CD14-positive monocyte (primary cell): ENCODE results near the gene PHYHD1. TPM values are rescaled to one million over a fixed set of nuclear protein-coding genes. Genes with fewer than 3 reads are reported as not detected.

Experiments
- DNase-seq, 3 donors: peaks; one replicate each; pipeline ENCODE4 v3.0.0-alpha.2; 2011 to 2022
- H2AFZ ChIP-seq: 2 replicates; pipeline ENCODE4 v1.6.0; 2012; ENCODE audit warnings: mild to moderate bottlenecking, low read depth, low read length, inconsistent platforms; ENCODE audit not compliant: insufficient read depth, poor library complexity, severe bottlenecking
- H3K27ac ChIP-seq, 2 donors: 1 replicate in 1 of 2; 2 replicates in 1 of 2; pipeline ENCODE4 v1.5.1; 2012 to 2013; ENCODE audit warnings: low read length in 2 of 2, control low read depth in 1 of 2, inconsistent platforms in 1 of 2, low read depth in 1 of 2, mild to moderate bottlenecking in 1 of 2
- H3K27me3 ChIP-seq, 2 donors: one replicate each; pipeline versions ENCODE4 v1.6.0 to v1.6.1; 2011 to 2013; ENCODE audit warnings: low read length in 2 of 2; ENCODE audit not compliant: control insufficient read depth in 2 of 2, insufficient read depth in 2 of 2
- H3K36me3 ChIP-seq, 2 donors: replicated peaks in 1 of 2; 1 replicate in 1 of 2; 2 replicates in 1 of 2; pipeline versions ENCODE4 v1.5.1 to v1.6.1; 2012 to 2013; ENCODE audit warnings: low read length in 2 of 2, control low read depth in 1 of 2, inconsistent platforms in 1 of 2, mild to moderate bottlenecking in 1 of 2; ENCODE audit not compliant: insufficient read depth in 2 of 2, control insufficient read depth in 1 of 2
- H3K4me1 ChIP-seq, 2 donors: 1 replicate in 1 of 2; 2 replicates in 1 of 2; pipeline versions ENCODE4 v1.5.1 to v1.6.1; 2012 to 2013; ENCODE audit warnings: low read length in 2 of 2, control low read depth in 1 of 2, inconsistent platforms in 1 of 2, mild to moderate bottlenecking in 1 of 2, moderate library complexity in 1 of 2; ENCODE audit not compliant: insufficient read depth in 2 of 2, control insufficient read depth in 1 of 2
- H3K4me2 ChIP-seq: replicated peaks from 2 replicates; pipeline ENCODE3; 2012; ENCODE audit warnings: low read length, moderate library complexity, mild to moderate bottlenecking; ENCODE audit not compliant: poor library complexity, severe bottlenecking; ENCODE audit errors: extremely low read depth
- H3K4me3 ChIP-seq, 3 experiments: fragments of 200-600 bp in 1 of 3; sonication (generic) in 1 of 3; replicated peaks in 1 of 3; 1 replicate in 2 of 3; 2 replicates in 1 of 3; pipeline ENCODE4 v1.5.1; 2011 to 2013; ENCODE audit warnings: low read length in 3 of 3, mild to moderate bottlenecking in 3 of 3, control low read depth in 2 of 3, low read depth in 2 of 3, inconsistent platforms in 1 of 3, moderate library complexity in 1 of 3
- H3K79me2 ChIP-seq: 2 replicates; pipeline ENCODE4 v1.6.0; 2012; ENCODE audit warnings: mild to moderate bottlenecking, control low read depth, inconsistent platforms, low read length, moderate library complexity; ENCODE audit not compliant: insufficient read depth
- H3K9ac ChIP-seq: 2 replicates; pipeline ENCODE4 v1.6.0; 2017; ENCODE audit warnings: low read length, mild to moderate bottlenecking; ENCODE audit not compliant: insufficient read depth, poor library complexity, severe bottlenecking
- H3K9me3 ChIP-seq, 2 donors: replicated peaks in 1 of 2; 1 replicate in 1 of 2; 2 replicates in 1 of 2; pipeline versions ENCODE4 v1.5.1 to v1.6.1; 2012 to 2013; ENCODE audit warnings: low read length in 2 of 2, control low read depth in 1 of 2; ENCODE audit not compliant: control insufficient read depth in 1 of 2, insufficient read depth in 1 of 2
- H4K20me1 ChIP-seq: 2 replicates; pipeline ENCODE4 v1.6.0; 2012; ENCODE audit warnings: mild to moderate bottlenecking, low read length, control low read depth, moderate library complexity; ENCODE audit not compliant: insufficient read depth
- H3K27ac Mint-ChIP-seq, 7 donors: one replicate each; pipeline ENCODE4 v1.8.0; 2020; ENCODE audit warnings: mild to moderate bottlenecking in 7 of 7, mixed read lengths in 7 of 7, moderate library complexity in 6 of 7, inconsistent platforms in 2 of 7
- H3K27me3 Mint-ChIP-seq, 3 donors: one replicate each; pipeline ENCODE4 v1.8.0; 2021 to 2022; ENCODE audit warnings: low read depth in 3 of 3, mild to moderate bottlenecking in 3 of 3, mixed read lengths in 3 of 3, moderate library complexity in 3 of 3, inconsistent platforms in 1 of 3
- H3K36me3 Mint-ChIP-seq, 2 donors: one replicate each; pipeline ENCODE4 v1.8.0; 2020; ENCODE audit warnings: mixed read lengths in 2 of 2, inconsistent platforms in 1 of 2, mild to moderate bottlenecking in 1 of 2
- H3K4me1 Mint-ChIP-seq: one replicate; pipeline ENCODE4 v1.8.0; 2020; ENCODE audit warnings: mild to moderate bottlenecking, mixed read lengths
- H3K4me3 Mint-ChIP-seq, 2 donors: one replicate each; pipeline ENCODE4 v1.8.0; 2020; ENCODE audit warnings: mild to moderate bottlenecking in 2 of 2, mixed read lengths in 2 of 2, moderate library complexity in 1 of 2
- H3K9me3 Mint-ChIP-seq, 7 donors: one replicate each; pipeline ENCODE4 v1.8.0; 2020 to 2022; ENCODE audit warnings: mixed read lengths in 7 of 7, mild to moderate bottlenecking in 6 of 7, moderate library complexity in 6 of 7, inconsistent platforms in 2 of 7
- WGBS: methylation state at CpG from one replicate; pipeline ENCODE4 v1.1.5; 2013; ENCODE audit warnings: missing lambda C conversion rate; ENCODE audit not compliant: insufficient coverage; 5-methylcytosine and 5-hydroxymethylcytosine counted together
- intact Hi-C, 2 donors: fragments of 100-400 bp; cut with micrococcal nuclease; formaldehyde crosslinking; loops; one replicate each; pipeline versions ENCODE4 v1.15.0 to v1.15.1; 2023
- polyA plus RNA-seq, 3 donors: library from polyadenylated mRNA; depleted of rRNA in 1 of 3; unstranded in 2 of 3; stranded (reverse) in 1 of 3; fragments of 300-500 nt in 2 of 3; fragments of >200 nt in 1 of 3; fragmentation: Illumina TruSeq in 2 of 3; gene quantifications; 1 replicate in 2 of 3; 2 replicates in 1 of 3; pipeline ENCODE4 v1.2.3, GENCODE V29; 2012 to 2021
- TF ChIP-seq, protein P1 (sequence below): fragments of 200-600 bp; IDR thresholded peaks from one replicate; pipeline ENCODE4 v1.8.0; 2022; ENCODE audit warnings: antibody characterized with exemption, mild to moderate bottlenecking

The PHYHD1 gene
- polyA plus RNA-seq, 3 donors = 0.29 TPM; not detected in 2

DNA sequence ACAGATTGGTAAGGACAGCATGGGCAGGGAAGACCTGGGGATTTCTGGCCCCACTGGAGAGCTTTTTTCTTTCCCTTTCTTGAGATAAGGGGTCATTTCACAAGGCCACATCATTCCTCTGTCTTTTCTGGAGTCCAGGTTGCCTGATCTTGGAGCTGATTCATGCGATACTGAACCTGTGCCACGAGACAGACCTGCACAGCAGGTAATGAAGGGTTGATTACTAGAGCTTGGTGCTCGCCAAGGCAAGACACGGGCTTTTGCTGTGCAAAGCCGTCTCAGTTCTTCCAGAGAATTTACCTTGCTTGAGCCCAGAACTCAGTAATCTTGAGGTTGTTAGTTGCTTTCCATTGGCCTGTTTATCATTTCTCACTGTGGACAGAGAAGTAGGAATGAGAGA is 65.9 kb downstream of the PHYHD1 start:
- Mint-ChIP-seq H3K36me3 (peaks cover 73 to 92% of the 10 kb centered on the region in 2 donors), H3K9me3 (peaks cover 0 to 2% (median 0%) of the 10 kb centered on the region in 7 donors), H3K4me1 (no peaks in the 10 kb centered on the region), H3K4me3 (no peak overlapping the region), H3K27ac (peak overlapping the region in 1 of 7 donors; percentile 37), H3K27me3 (peaks cover 0 to 1% (median 0%) of the 10 kb centered on the region in 3 donors)
- TF ChIP-seq, protein P1, sequence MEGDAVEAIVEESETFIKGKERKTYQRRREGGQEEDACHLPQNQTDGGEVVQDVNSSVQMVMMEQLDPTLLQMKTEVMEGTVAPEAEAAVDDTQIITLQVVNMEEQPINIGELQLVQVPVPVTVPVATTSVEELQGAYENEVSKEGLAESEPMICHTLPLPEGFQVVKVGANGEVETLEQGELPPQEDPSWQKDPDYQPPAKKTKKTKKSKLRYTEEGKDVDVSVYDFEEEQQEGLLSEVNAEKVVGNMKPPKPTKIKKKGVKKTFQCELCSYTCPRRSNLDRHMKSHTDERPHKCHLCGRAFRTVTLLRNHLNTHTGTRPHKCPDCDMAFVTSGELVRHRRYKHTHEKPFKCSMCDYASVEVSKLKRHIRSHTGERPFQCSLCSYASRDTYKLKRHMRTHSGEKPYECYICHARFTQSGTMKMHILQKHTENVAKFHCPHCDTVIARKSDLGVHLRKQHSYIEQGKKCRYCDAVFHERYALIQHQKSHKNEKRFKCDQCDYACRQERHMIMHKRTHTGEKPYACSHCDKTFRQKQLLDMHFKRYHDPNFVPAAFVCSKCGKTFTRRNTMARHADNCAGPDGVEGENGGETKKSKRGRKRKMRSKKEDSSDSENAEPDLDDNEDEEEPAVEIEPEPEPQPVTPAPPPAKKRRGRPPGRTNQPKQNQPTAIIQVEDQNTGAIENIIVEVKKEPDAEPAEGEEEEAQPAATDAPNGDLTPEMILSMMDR = no peak
- Histone ChIP-seq H3K36me3 (peaks cover 78 to 95% of the 10 kb centered on the region in 2 donors), H4K20me1 (no peaks in the 10 kb centered on the region), H3K4me2 (no peak overlapping the region), H3K4me3 (no peak overlapping the region), H3K4me1 (no peaks in the 10 kb centered on the region), H3K27me3 (no peaks in the 10 kb centered on the region), H3K9me3 (no peaks in the 10 kb centered on the region), H3K79me2 (no peaks in the 10 kb centered on the region), H3K27ac (no peak overlapping the region), H3K9ac (no peak overlapping the region), H2AFZ (no peak overlapping the region)
- WGBS = 100% methylated on average over 4 of the region's 5 CpGs
- intact Hi-C loops = no loop called here
- no peak for DNase-seq

DNA sequence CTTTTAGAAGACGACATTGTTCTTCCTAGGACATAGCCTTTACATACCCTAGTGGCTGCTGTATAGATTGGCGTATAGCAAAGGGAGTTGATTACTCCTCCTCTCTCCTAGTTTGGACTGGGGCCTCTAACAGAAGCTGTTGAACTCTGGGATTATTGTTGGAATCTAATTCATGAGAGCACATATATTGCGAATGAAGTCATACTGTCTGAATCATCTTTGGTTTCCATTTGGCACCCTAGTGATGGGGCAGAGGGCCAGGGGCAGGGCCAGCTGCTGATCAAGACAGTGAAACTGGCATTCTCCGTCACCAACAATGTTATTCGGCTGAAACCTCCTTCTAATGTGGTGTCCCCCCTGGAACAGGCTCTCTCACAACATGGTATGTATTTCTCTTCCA is 67.0 kb downstream of the PHYHD1 start:
- Mint-ChIP-seq H3K27me3 (peaks cover 0 to 1% (median 0%) of the 10 kb centered on the region in 3 donors), H3K27ac (no peak overlapping the region), H3K4me1 (no peaks in the 10 kb centered on the region), H3K36me3 (peaks cover 69 to 90% of the 10 kb centered on the region in 2 donors), H3K9me3 (peaks cover 0 to 2% (median 0%) of the 10 kb centered on the region in 7 donors), H3K4me3 (no peak overlapping the region)
- intact Hi-C loops = no loop called here
- Histone ChIP-seq H4K20me1 (no peaks in the 10 kb centered on the region), H3K9me3 (no peaks in the 10 kb centered on the region), H3K4me1 (no peaks in the 10 kb centered on the region), H2AFZ (no peak overlapping the region), H3K4me3 (no peak overlapping the region), H3K79me2 (no peaks in the 10 kb centered on the region), H3K9ac (no peak overlapping the region), H3K27ac (no peak overlapping the region), H3K36me3 (peaks cover 78 to 93% of the 10 kb centered on the region in 2 donors), H3K27me3 (no peaks in the 10 kb centered on the region), H3K4me2 (no peak overlapping the region)
- WGBS = 100% methylated on average over 3 of the region's 5 CpGs
- TF ChIP-seq, protein P1 = no peak
- no peak for DNase-seq

Other genes with a start within 250 kb of the PHYHD1 start
- 100 to 1,000 TPM in 2 of 3 donors, 10 to 100 TPM in 1; 56.2 to 124 (median 114) TPM for gene SET, start 231.8 kb upstream of the PHYHD1 start, polyA plus RNA-seq
- gene PKN3, start 218.5 kb upstream of the PHYHD1 start, polyA plus RNA-seq = under 1 TPM; 0.11 to 0.49 (median 0.27) TPM
- gene ZDHHC12, start 196.9 kb upstream of the PHYHD1 start, polyA plus RNA-seq = 10 to 100 TPM; 50.0 to 72.7 (median 68.4) TPM
- 10 to 100 TPM; 16.1 to 25.6 (median 18.0) TPM for gene ZER1, start 149.1 kb upstream of the PHYHD1 start, polyA plus RNA-seq
- gene TBC1D13, start 133.7 kb upstream of the PHYHD1 start, polyA plus RNA-seq = 10 to 100 TPM in 2 of 3 donors, 1 to 10 TPM in 1; 9.9 to 16.8 (median 13.8) TPM
- 10 to 100 TPM in 2 of 3 donors, 1 to 10 TPM in 1; 7.2 to 24.6 (median 13.0) TPM for gene ENDOG, start 102.5 kb upstream of the PHYHD1 start, polyA plus RNA-seq
- 10 to 100 TPM; 25.7 to 29.9 (median 29.3) TPM for gene SPOUT1, start 91.2 kb upstream of the PHYHD1 start, polyA plus RNA-seq
- gene KYAT1, start 39.0 kb upstream of the PHYHD1 start, polyA plus RNA-seq = 1 to 10 TPM; 2.4 to 4.5 (median 3.6) TPM
- gene LRRC8A, start 38.8 kb upstream of the PHYHD1 start, polyA plus RNA-seq = 10 to 100 TPM in 2 of 3 donors, 1 to 10 TPM in 1; 7.8 to 10.8 (median 10.3) TPM
- gene DOLK, start 26.6 kb downstream of the PHYHD1 start, polyA plus RNA-seq = 1 to 10 TPM in 2 of 3 donors, under 1 TPM in 1; 0.76 to 8.5 (median 7.0) TPM
- 10 to 100 TPM; 10.5 to 28.2 (median 17.2) TPM for gene NUP188, start 26.7 kb downstream of the PHYHD1 start, polyA plus RNA-seq
- 10 to 100 TPM in 2 of 3 donors, 1 to 10 TPM in 1; 8.0 to 77.0 (median 25.9) TPM for gene SH3GLB2, start 107.3 kb downstream of the PHYHD1 start, polyA plus RNA-seq
- 10 to 100 TPM in 1 of 3 donors, 1 to 10 TPM in 2; 1.9 to 45.4 (median 5.9) TPM for gene MIGA2, start 115.6 kb downstream of the PHYHD1 start, polyA plus RNA-seq
- 1 to 10 TPM; 5.4 to 6.6 (median 5.9) TPM for gene DOLPP1, start 160.1 kb downstream of the PHYHD1 start, polyA plus RNA-seq
- gene CRAT, start 189.8 kb downstream of the PHYHD1 start, polyA plus RNA-seq = 10 to 100 TPM; 12.2 to 19.4 (median 15.0) TPM
- gene PTPA, start 190.4 kb downstream of the PHYHD1 start, polyA plus RNA-seq = 10 to 100 TPM; 11.7 to 38.5 (median 12.4) TPM